IPS-18c (cell line): ENCODE measurements around the gene UNC5A.

Experiments
- H3K4me3 ChIP-seq: 2 replicates; pipeline ENCODE4 v1.7.0; 2013; ENCODE audit warnings: low read depth, mild to moderate bottlenecking, low read length, moderate library complexity; ENCODE audit not compliant: insufficient read depth
- H3K9me3 ChIP-seq: one replicate; pipeline ENCODE4 v1.6.1; 2013; ENCODE audit warnings: mild to moderate bottlenecking, low read length, moderate library complexity; ENCODE audit not compliant: control insufficient read depth, insufficient read depth

The UNC5A gene

GRCh38 chr5:176847148-176847547, 36.8 kb downstream of the UNC5A start:
- Histone ChIP-seq H3K9me3 (no peaks in the 10 kb centered on the region), H3K4me3 (no peak overlapping the region)

GRCh38 chr5:176847726-176848290, 37.4 kb downstream of the UNC5A start:
- no peak overlapping the region for H3K4me3 ChIP-seq
- H3K9me3 ChIP-seq, result no peaks in the 10 kb centered on the region

GRCh38 chr5:176848651-176849050, 38.3 kb downstream of the UNC5A start:
- Histone ChIP-seq H3K9me3 (no peaks in the 10 kb centered on the region), H3K4me3 (no peak overlapping the region)

- H3K9me3 ChIP-seq, result no peaks in the 10 kb centered on the region
Observed at GRCh38 chr5:176849611-176850227, 39.4 kb downstream of the UNC5A start.

GRCh38 chr5:176850371-176851245, 40.2 kb downstream of the UNC5A start:
- H3K4me3 ChIP-seq, result no peak overlapping the region
- no peaks in the 10 kb centered on the region for H3K9me3 ChIP-seq

More at GRCh38 chr5:176849611-176850227, 39.4 kb downstream of the UNC5A start:
- H3K4me3 ChIP-seq, result no peak overlapping the region

- no peaks in the 10 kb centered on the region for H3K9me3 ChIP-seq
- H3K4me3 ChIP-seq, result no peak overlapping the region
Observed at GRCh38 chr5:176851380-176851779, 41.0 kb downstream of the UNC5A start.

GRCh38 chr5:176851871-176852658, 41.7 kb downstream of the UNC5A start:
- Histone ChIP-seq H3K4me3 (no peak overlapping the region), H3K9me3 (no peaks in the 10 kb centered on the region)

- Histone ChIP-seq H3K9me3 (no peaks in the 10 kb centered on the region), H3K4me3 (no peak overlapping the region)
Observed at GRCh38 chr5:176853151-176853778, 42.9 kb downstream of the UNC5A start.

GRCh38 chr5:176854164-176854563, 43.8 kb downstream of the UNC5A start:
- no peaks in the 10 kb centered on the region for H3K9me3 ChIP-seq
- no peak overlapping the region for H3K4me3 ChIP-seq

- H3K4me3 ChIP-seq, result no peak overlapping the region
- H3K9me3 ChIP-seq, result no peaks in the 10 kb centered on the region
Observed at GRCh38 chr5:176855598-176855997, 45.2 kb downstream of the UNC5A start.

- Histone ChIP-seq H3K9me3 (no peaks in the 10 kb centered on the region), H3K4me3 (no peak overlapping the region)
Observed at GRCh38 chr5:176856746-176857145, 46.4 kb downstream of the UNC5A start.

GRCh38 chr5:176857216-176857893, 47.0 kb downstream of the UNC5A start:
- Histone ChIP-seq H3K4me3 (no peak overlapping the region), H3K9me3 (no peaks in the 10 kb centered on the region)

- Histone ChIP-seq H3K4me3 (no peak overlapping the region), H3K9me3 (no peaks in the 10 kb centered on the region)
Observed at GRCh38 chr5:176857894-176858273, 47.5 kb downstream of the UNC5A start.

GRCh38 chr5:176859916-176860315, 49.6 kb downstream of the UNC5A start:
- Histone ChIP-seq H3K4me3 (no peak overlapping the region), H3K9me3 (no peaks in the 10 kb centered on the region)

- Histone ChIP-seq H3K9me3 (no peaks in the 10 kb centered on the region), H3K4me3 (no peak overlapping the region)
Observed at GRCh38 chr5:176860381-176860780, 50.0 kb downstream of the UNC5A start.

- H3K9me3 ChIP-seq, result no peaks in the 10 kb centered on the region
- H3K4me3 ChIP-seq, result no peak overlapping the region
Observed at GRCh38 chr5:176861276-176861675, 50.9 kb downstream of the UNC5A start.
